Activated CD8-positive, alpha-beta T cell treated with anti-CD3 and anti-CD28 coated beads for 36 hours (primary cell): ENCODE results near the gene SLC26A8. TPM values are rescaled to one million over a fixed set of nuclear protein-coding genes. Genes with fewer than 3 reads are reported as not detected.

Experiments
- ATAC-seq: fragments of 200-7000 bp; cut with Tn5 transposase; one replicate; pipeline ENCODE4 v1.10.0; 2021; ENCODE audit warnings: mild to moderate bottlenecking, moderate library complexity
- CTCF ChIA-PET: fragments of 350-600 bp; sonication (Branson Sonifier 250); formaldehyde crosslinking; loops from one replicate; lab custom pipeline; 2021; ENCODE audit warnings: antibody characterized with exemption; lab: Charles Lee
- POLR2A ChIA-PET: fragments of 350-600 bp; sonication (Branson Sonifier 250); formaldehyde crosslinking; loops from one replicate; lab custom pipeline; 2021; ENCODE audit warnings: antibody characterized with exemption; lab: Charles Lee
- DNase-seq: peaks from one replicate; pipeline ENCODE4 v3.0.0-alpha.2; 2020
- H3K27ac Mint-ChIP-seq: one replicate; pipeline ENCODE4 v1.8.0; 2021; ENCODE audit warnings: mild to moderate bottlenecking, mixed read lengths
- H3K27me3 Mint-ChIP-seq: one replicate; pipeline ENCODE4 v1.8.0; 2021; ENCODE audit warnings: mixed read lengths
- H3K36me3 Mint-ChIP-seq: one replicate; pipeline ENCODE4 v1.8.0; 2021; ENCODE audit warnings: low read depth, mixed read lengths
- H3K4me1 Mint-ChIP-seq: one replicate; pipeline ENCODE4 v1.8.0; 2021; ENCODE audit warnings: low read depth, mixed read lengths
- H3K4me3 Mint-ChIP-seq: one replicate; pipeline ENCODE4 v1.8.0; 2021; ENCODE audit warnings: mild to moderate bottlenecking, moderate library complexity, mixed read lengths
- H3K9me3 Mint-ChIP-seq: one replicate; pipeline ENCODE4 v1.8.0; 2021; ENCODE audit warnings: mixed read lengths
- CTCF ChIP-seq: fragments of 200-600 bp; IDR thresholded peaks from one replicate; pipeline ENCODE4 v1.8.0; 2022; ENCODE audit warnings: antibody characterized with exemption, mild to moderate bottlenecking
- intact Hi-C: fragments of 100-400 bp; cut with micrococcal nuclease; formaldehyde crosslinking; loops from one replicate; pipeline ENCODE4 v1.10.0; 2022
- total RNA-seq, 2 experiments: library from RNA; stranded (reverse); gene quantifications; one replicate each; pipeline ENCODE4 v1.2.3, GENCODE V29; 2021

The SLC26A8 gene
- total RNA-seq, 2 experiments from 2014 or later: not detected

GRCh38 chr6:36032261-36032660 lies 7.8 kb upstream of the SLC26A8 start:
- H3K27me3 Mint-ChIP-seq: no peaks in the 10 kb centered on the region
- H3K4me1 Mint-ChIP-seq: peaks cover 50% of the 10 kb centered on the region
- no peak for TF ChIP-seq CTCF
- no peak for ATAC-seq
- H3K36me3 Mint-ChIP-seq: peaks cover 24% of the 10 kb centered on the region
- no peaks in the 10 kb centered on the region for H3K9me3 Mint-ChIP-seq
- intact Hi-C loops: no loop called here
- ChIA-PET CTCF (interaction anchor here (1.7 to 4.2 kb wide), 2 partner anchors 46 to 63 kb away, joined by 4 to 38 read pairs; no protein-coding TSS in a partner anchor), POLR2A (no interaction called here)
- no peak for DNase-seq
- H3K27ac Mint-ChIP-seq: no peak overlapping the region
- no peak overlapping the region for H3K4me3 Mint-ChIP-seq

- no peak for TF ChIP-seq CTCF
- peak overlapping the region; percentile 87 for H3K4me3 Mint-ChIP-seq
- H3K9me3 Mint-ChIP-seq: no peaks in the 10 kb centered on the region
- ChIA-PET CTCF (interaction anchor here (0.7 to 10.6 kb wide), 14 partner anchors 9 to 273 kb away, joined by 3 to 230 read pairs (median 6); partner anchors contain the start of gene MAPK13), POLR2A (interaction anchor here (1.0 to 5.7 kb wide), 11 partner anchors 9 to 567 kb away, joined by 3 to 57 read pairs (median 10); partner anchors contain the start of gene MAPK13)
- peaks cover 15% of the 10 kb centered on the region for H3K36me3 Mint-ChIP-seq
- peak overlapping the region; percentile 97 for H3K27ac Mint-ChIP-seq
- peaks cover 15% of the 10 kb centered on the region for H3K27me3 Mint-ChIP-seq
- intact Hi-C loops: loop anchor here (5.0 to 10.0 kb wide), 2 partner anchors 168 to 275 kb away; partner anchors contain the start of gene BRPF3
- ATAC-seq (no peak), DNase-seq (no peak)
- peaks cover 40% of the 10 kb centered on the region for H3K4me1 Mint-ChIP-seq
These were observed 5.0 kb upstream of the SLC26A8 start for GRCh38 chr6:36029464-36029863.

- Mint-ChIP-seq H3K36me3 (peaks cover 14% of the 10 kb centered on the region), H3K27ac (peak overlapping the region; percentile 97), H3K4me3 (peak overlapping the region; percentile 87), H3K9me3 (no peaks in the 10 kb centered on the region), H3K4me1 (peaks cover 37% of the 10 kb centered on the region), H3K27me3 (peaks cover 18% of the 10 kb centered on the region)
- ChIA-PET POLR2A (interaction anchor here (0.9 to 5.7 kb wide), 22 partner anchors 9 to 567 kb away, joined by 3 to 57 read pairs (median 4); partner anchors contain the start of gene MAPK13), CTCF (interaction anchor here (0.7 to 10.6 kb wide), 18 partner anchors 14 to 312 kb away, joined by 3 to 230 read pairs (median 4); partner anchors contain the start of gene MAPK13)
- peak; percentile 45 for ATAC-seq
- TF ChIP-seq CTCF: no peak
- intact Hi-C loops: loop anchor here (5.0 to 10.0 kb wide), 2 partner anchors 168 to 276 kb away; partner anchors contain the start of gene BRPF3
- peak; percentile 90 for DNase-seq
These were observed 4.5 kb upstream of the SLC26A8 start for GRCh38 chr6:36028877-36029324.

- POLR2A ChIA-PET: interaction anchor here (0.8 to 5.7 kb wide), 30 partner anchors 10 to 568 kb away, joined by 3 to 57 read pairs (median 4); partner anchors contain the start of gene MAPK13
These were observed 3.8 kb upstream of the SLC26A8 start for GRCh38 chr6:36028088-36028876.

More at GRCh38 chr6:36028088-36028876, 3.8 kb upstream of the SLC26A8 start:
- Mint-ChIP-seq H3K9me3 (no peaks in the 10 kb centered on the region), H3K36me3 (peaks cover 14% of the 10 kb centered on the region), H3K27me3 (peaks cover 22% of the 10 kb centered on the region), H3K4me3 (peak overlapping the region; percentile 87), H3K27ac (peak overlapping the region; percentile 97), H3K4me1 (peaks cover 34% of the 10 kb centered on the region)
- CTCF ChIA-PET: interaction anchor here (0.7 to 10.6 kb wide), 35 partner anchors 10 to 332 kb away, joined by 3 to 230 read pairs (median 5); partner anchors contain the start of genes BRPF3, MAPK13 and SRPK1
- intact Hi-C loops: loop anchor here (5.0 to 10.0 kb wide), 2 partner anchors 169 to 277 kb away; partner anchors contain the start of gene BRPF3
- ATAC-seq (peak; percentile 14), DNase-seq (peak; percentile 52)
- no peak for TF ChIP-seq CTCF
